HepG2 (cell line): ENCODE results near the gene ETV6. TPM values are rescaled to one million over a fixed set of nuclear protein-coding genes. Genes with fewer than 3 reads are reported as not detected.

Source experiments
- ATAC-seq: fragments of 200-7000 bp; cut with Tn5 transposase; 3 replicates; pipeline ENCODE4 v1.9.1; 2020; ENCODE audit warnings: mild to moderate bottlenecking, moderate library complexity
- BruUV-seq: library from RNA; stranded (reverse); fragments of 400-500 nt; replicated peaks from 2 replicates; lab custom pipeline; 2021; lab: Mats Ljungman, UMichigan
- CTCF ChIA-PET: fragments of 300-600 bp; formaldehyde crosslinking; extraction: SDS; loops from one replicate; lab custom pipeline; 2021; ENCODE audit warnings: low total read pairs, inconsistent platforms, low intra/inter-chr PET ratio; lab: Yijun Ruan, JAX
- POLR2A ChIA-PET: fragments of 350-600 bp; sonication (Branson Sonifier 250); formaldehyde crosslinking; loops from one replicate; lab custom pipeline; 2020; ENCODE audit warnings: antibody characterized with exemption, inconsistent platforms; lab: Yijun Ruan, JAX
- DNase-seq: peaks from one replicate; pipeline ENCODE4 v3.0.0-alpha.2; 2015; ENCODE audit warnings: low spot score
- FAIRE-seq: peaks from 3 replicates; lab custom pipeline; 2011; peaks lifted over from hg19 to GRCh38; lab: Jason Lieb, UNC
- H2AFZ ChIP-seq: one replicate; pipeline ENCODE4 v1.6.1; 2011; ENCODE audit warnings: low read length, inconsistent platforms
- H3K27ac ChIP-seq: fragments of 300-600 bp; 3 replicates; pipeline ENCODE4 v1.8.0; 2011; ENCODE audit warnings: mixed run types, mild to moderate bottlenecking, mixed read lengths, low read length, inconsistent platforms; ENCODE audit not compliant: insufficient read depth; ENCODE audit errors: extremely low read length
- H3K27me3 ChIP-seq, 2 experiments: fragments of 200-600 bp in 1 of 2; 2 replicates in 1 of 2; 3 replicates in 1 of 2; pipeline versions ENCODE4 v1.6.0 to v1.8.0; 2011; ENCODE audit warnings: low read length in 2 of 2, mild to moderate bottlenecking in 2 of 2, moderate library complexity in 2 of 2, inconsistent platforms in 1 of 2; ENCODE audit not compliant: insufficient read depth in 2 of 2, control insufficient read depth in 1 of 2
- H3K36me3 ChIP-seq, 2 experiments: fragments of 200-600 bp in 1 of 2; replicated peaks in 1 of 2; 2 replicates in 1 of 2; 3 replicates in 1 of 2; pipeline versions ENCODE4 v1.5.1 to v1.8.0; 2011; ENCODE audit warnings: low read length in 2 of 2, inconsistent platforms in 1 of 2; ENCODE audit not compliant: insufficient read depth in 2 of 2, control insufficient read depth in 1 of 2
- H3K4me1 ChIP-seq: 2 replicates; pipeline ENCODE4 v1.5.1; 2012; ENCODE audit warnings: low read length, inconsistent platforms; ENCODE audit not compliant: insufficient read depth
- H3K4me2 ChIP-seq: 2 replicates; pipeline ENCODE4 v1.6.0; 2011; ENCODE audit warnings: low read depth, low read length, inconsistent platforms
- H3K4me3 ChIP-seq, 3 experiments: fragments of 200-600 bp in 1 of 3; sonication (generic), shearing (Covaris generic) in 1 of 3; replicated peaks in 1 of 3; 2 replicates each; pipeline ENCODE4 v1.5.1; 2011 to 2016; ENCODE audit warnings: low read length in 3 of 3, inconsistent platforms in 2 of 3, low read depth in 2 of 3, mild to moderate bottlenecking in 2 of 3, control low read depth in 1 of 3, mixed read lengths in 1 of 3; ENCODE audit not compliant: insufficient read depth in 1 of 3
- H3K79me2 ChIP-seq: one replicate; pipeline ENCODE4 v1.6.1; 2011; ENCODE audit warnings: low read length, inconsistent platforms; ENCODE audit not compliant: insufficient read depth
- H3K9ac ChIP-seq: 2 replicates; pipeline ENCODE4 v1.6.0; 2011; ENCODE audit warnings: mild to moderate bottlenecking, low read depth, low read length, inconsistent platforms; ENCODE audit not compliant: insufficient read depth
- H3K9me3 ChIP-seq: 2 replicates; pipeline ENCODE4 v1.5.1; 2012; ENCODE audit warnings: mild to moderate bottlenecking, low read length
- H4K20me1 ChIP-seq: 2 replicates; pipeline ENCODE4 v1.6.0; 2011; ENCODE audit warnings: inconsistent platforms, mild to moderate bottlenecking, low read length, moderate library complexity; ENCODE audit not compliant: insufficient read depth
- ATF7 ChIP-seq, 2 experiments: fragments of 450-650 bp in 1 of 2; sonication (generic) in 1 of 2; formaldehyde crosslinking in 1 of 2; IDR thresholded peaks; 2 replicates each; pipeline versions ENCODE4 v1.4.0 to v1.6.1; 2016 to 2020; ENCODE audit warnings: antibody characterized with exemption in 1 of 2, mild to moderate bottlenecking in 1 of 2, missing genetic modification reagents in 1 of 2
- CBX5 ChIP-seq: sonication (generic); formaldehyde crosslinking; IDR thresholded peaks from 2 replicates; pipeline ENCODE4 v1.4.0; 2020; ENCODE audit warnings: missing genetic modification reagents, borderline replicate concordance
- FOXP4 ChIP-seq: sonication (generic); formaldehyde crosslinking; IDR thresholded peaks from 2 replicates; pipeline ENCODE4 v1.4.0; 2020; ENCODE audit warnings: missing genetic modification reagents
- HMGXB4 ChIP-seq, 2 experiments: sonication (generic) in 1 of 2; formaldehyde crosslinking in 1 of 2; IDR thresholded peaks; 2 replicates each; pipeline versions ENCODE4 v1.4.0 to v1.6.1; 2018 to 2020; ENCODE audit warnings: missing genetic modification reagents in 2 of 2, borderline replicate concordance in 1 of 2, low read depth in 1 of 2, mild to moderate bottlenecking in 1 of 2, missing biosample characterization in 1 of 2
- IKZF4 ChIP-seq: sonication (generic); formaldehyde crosslinking; IDR thresholded peaks from 2 replicates; pipeline ENCODE4 v1.5.1; 2020; ENCODE audit warnings: borderline replicate concordance, mild to moderate bottlenecking, low read depth, missing genetic modification reagents; ENCODE audit errors: not compliant biosample characterization
- MYNN ChIP-seq: sonication (generic); formaldehyde crosslinking; IDR thresholded peaks from 2 replicates; pipeline ENCODE4 v1.4.0; 2020; ENCODE audit warnings: mild to moderate bottlenecking, low read depth, missing genetic modification reagents
- NR3C1 ChIP-seq: sonication (generic); formaldehyde crosslinking; IDR thresholded peaks from 2 replicates; pipeline ENCODE4 v1.4.0; 2020; ENCODE audit warnings: missing genetic modification reagents
- PHB2 ChIP-seq: fragments of 450-650 bp; IDR thresholded peaks from 2 replicates; pipeline ENCODE4 v1.6.1; 2018; ENCODE audit not compliant: partially characterized antibody
- SKI ChIP-seq: fragments of 450-650 bp; IDR thresholded peaks from one replicate; pipeline ENCODE4 v1.6.1; 2018; ENCODE audit warnings: mild to moderate bottlenecking; ENCODE audit not compliant: partially characterized antibody
- SOX13 ChIP-seq, 3 experiments: fragments of 450-650 bp in 1 of 3; sonication (generic) in 1 of 3; formaldehyde crosslinking in 1 of 3; IDR thresholded peaks in 2 of 3; conservative IDR thresholded peaks in 1 of 3; 2 replicates each; pipeline versions ENCODE4 v1.5.0 to v1.6.1; 2016 to 2020; ENCODE audit warnings: antibody characterized with exemption in 1 of 3, mild to moderate bottlenecking in 1 of 3, missing compliant biosample characterization in 1 of 3, missing genetic modification reagents in 1 of 3, moderate library complexity in 1 of 3
- SP2 ChIP-seq: sonication (generic); formaldehyde crosslinking; IDR thresholded peaks from 2 replicates; pipeline ENCODE4 v1.5.1; 2020; ENCODE audit warnings: mild to moderate bottlenecking, missing genetic modification reagents
- SP5 ChIP-seq: IDR thresholded peaks from 2 replicates; pipeline ENCODE4 v1.6.1; 2016; ENCODE audit warnings: low read depth, borderline replicate concordance
- SSRP1 ChIP-seq: IDR thresholded peaks from 2 replicates; pipeline ENCODE4 v1.6.1; 2016; ENCODE audit warnings: control low read depth
- TEAD3 ChIP-seq: optimal IDR thresholded peaks from 2 replicates; pipeline ENCODE3; 2016; ENCODE audit warnings: borderline replicate concordance
- XRCC5 ChIP-seq: fragments of 200-400 bp; formaldehyde crosslinking; optimal IDR thresholded peaks from 2 replicates; pipeline ENCODE3; 2017; ENCODE audit warnings: mild to moderate bottlenecking, low read length
- ZNF136 ChIP-seq: sonication (generic); formaldehyde crosslinking; IDR thresholded peaks from 2 replicates; pipeline ENCODE4 v1.8.1; 2022; ENCODE audit warnings: low read depth, mild to moderate bottlenecking, moderate library complexity, missing genetic modification reagents
- ZNF20 ChIP-seq: sonication (generic); formaldehyde crosslinking; IDR thresholded peaks from 2 replicates; pipeline ENCODE4 v1.4.0; 2020; ENCODE audit warnings: mild to moderate bottlenecking, moderate library complexity, missing genetic modification reagents
- ZNF263 ChIP-seq: sonication (generic); formaldehyde crosslinking; IDR thresholded peaks from 2 replicates; pipeline ENCODE4 v1.4.0; 2020; ENCODE audit warnings: missing genetic modification reagents
- ZNF335 ChIP-seq: sonication (generic); formaldehyde crosslinking; IDR thresholded peaks from 2 replicates; pipeline ENCODE4 v1.4.0; 2020; ENCODE audit warnings: missing genetic modification reagents
- ZNF543 ChIP-seq: sonication (generic); formaldehyde crosslinking; IDR thresholded peaks from 2 replicates; pipeline ENCODE4 v1.4.0; 2020; ENCODE audit warnings: mild to moderate bottlenecking, missing genetic modification reagents
- WGBS: methylation state at CpG from one replicate; pipeline ENCODE4 v1.1.6; 2017; ENCODE audit warnings: low lambda C conversion rate; 5-methylcytosine and 5-hydroxymethylcytosine counted together
- in situ Hi-C: cut with HindIII; loops from 2 replicates; pipeline ENCODE4 v1.10.0; 2017; ENCODE audit warnings: low pct_unique_long_range_greater_than_20kb; ENCODE audit not compliant: extremely low pct_ligation_motif_present
- intact Hi-C: fragments of 100-400 bp; cut with micrococcal nuclease; formaldehyde crosslinking; loops from one replicate; pipeline ENCODE4 v1.10.0; 2022; ENCODE audit not compliant: unreplicated experiment
- polyA plus RNA-seq, 8 experiments: library from polyadenylated mRNA; depleted of rRNA in 3 of 8; stranded (reverse) in 7 of 8; unstranded in 1 of 8; fragments of >200 nt; fragmentation: Illumina TruSeq in 4 of 8; extraction: Trizol in 4 of 8; gene quantifications; 2 replicates each; pipeline versions ENCODE4 v1.2.1 to v1.2.3, GENCODE V29; 2011 to 2016; ENCODE audit warnings: low read depth in 4 of 8, missing spikeins in 1 of 8, mixed read lengths in 1 of 8; ENCODE audit not compliant: insufficient read depth in 1 of 8
- total RNA-seq, 5 experiments: library from RNA; depleted of rRNA; stranded (reverse); fragments of >200 nt; fragmentation: Illumina TruSeq; extraction: Trizol; gene quantifications; 2 replicates each; pipeline ENCODE4 v1.2.3, GENCODE V29; 2016; ENCODE audit warnings: low read depth in 1 of 5

ETV6 gene
- total and polyA plus RNA-seq, 2 of the 13 experiments (the other 11 are each of a cell fraction or from before 2014, with no cell fraction given), result 2.2 to 3.0 TPM

DNA sequence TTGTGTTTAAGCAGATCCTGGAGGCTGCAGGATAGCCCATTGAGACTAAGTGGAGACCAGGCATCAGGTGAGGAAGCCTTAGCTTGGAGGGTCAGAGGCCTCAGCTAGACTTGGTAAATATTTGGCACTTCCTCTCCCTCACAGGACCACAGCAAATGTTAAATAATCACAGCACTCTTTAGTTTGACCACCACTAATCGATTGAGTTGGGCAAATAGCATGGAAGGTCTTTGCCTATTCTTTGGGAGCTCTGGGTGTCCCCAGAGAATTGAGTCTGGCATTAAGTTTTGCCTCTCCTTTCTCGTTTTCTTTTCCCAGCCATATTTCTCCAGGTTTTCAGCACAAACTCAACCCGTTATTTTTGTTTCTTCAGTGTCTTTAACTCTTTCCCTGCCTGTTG is 61.4 kb downstream of the ETV6 start (continued):
- TF ChIP-seq XRCC5 (no peak), TEAD3 (peak; percentile 53), ZNF136 (CRISPR knock-in tag) (no peak), ZNF20 (CRISPR knock-in tag) (no peak), HMGXB4 (CRISPR knock-in tag; IDR thresholded peaks at IDR 0.05; ENCODE audit: borderline replicate concordance in 1 of 2, low read depth in 1 of 2) (no peak)

- ChIA-PET POLR2A (no interaction called here), CTCF (no interaction called here)
- H3K9ac ChIP-seq, result no peak overlapping the region
- DNase-seq (peak; percentile 72), ATAC-seq (peak; percentile 47), FAIRE-seq (peak; percentile 36)
- no TSS peak for BruUV-seq
- H4K20me1 ChIP-seq, result no peaks in the 10 kb centered on the region
- peaks cover 42% of the 10 kb centered on the region for H3K4me1 ChIP-seq
- H3K4me3 ChIP-seq, result no peak overlapping the region; a peak in 1 of 6 replicates
- intact Hi-C loops, result no loop called here
- in situ Hi-C loops, result no loop called here
- 23% methylated on average over 9 of the region's 9 CpGs for WGBS
- H3K36me3 ChIP-seq, result no peaks in the 10 kb centered on the region
- no peaks in the 10 kb centered on the region for H3K79me2 ChIP-seq
- H3K9me3 ChIP-seq, result no peaks in the 10 kb centered on the region
- H2AFZ ChIP-seq, result no peak overlapping the region
- H3K4me2 ChIP-seq, result peak overlapping the region; percentile 50
- peak overlapping the region; percentile 2 for H3K27ac ChIP-seq
- H3K27me3 ChIP-seq, result no peaks in the 10 kb centered on the region
- TF ChIP-seq FOXP4 (CRISPR knock-in tag), result peak; percentile 78
- TF ChIP-seq ZNF335, result no peak
- no peak for TF ChIP-seq PHB2
- no peak for TF ChIP-seq MYNN (CRISPR knock-in tag)
- no peak for TF ChIP-seq SP2
- TF ChIP-seq NR3C1 (CRISPR knock-in tag), result no peak
- TF ChIP-seq ATF7 (IDR thresholded peaks at IDR 0.05), result no peak
- no peak for TF ChIP-seq ATF7 (CRISPR knock-in tag; IDR thresholded peaks at IDR 0.05)
- TF ChIP-seq ZNF543 (CRISPR knock-in tag), result no peak
- no peak for TF ChIP-seq SKI
- TF ChIP-seq SOX13 (IDR thresholded peaks at IDR 0.05), result peak; percentile 65
- TF ChIP-seq SOX13 (CRISPR knock-in tag; conservative IDR thresholded peaks at IDR 0.05 in 1 of 2, IDR thresholded peaks at IDR 0.05 in 1 of 2), result peak in 1 of 2 experiments; percentile 81; a peak in 2 of 4 replicates
- TF ChIP-seq IKZF4 (CRISPR knock-in tag), result no peak
- TF ChIP-seq SSRP1 (CRISPR knock-in tag), result no peak
- TF ChIP-seq SP5, result no peak
- TF ChIP-seq ZNF263, result no peak
- TF ChIP-seq CBX5 (CRISPR knock-in tag), result no peak
Observed at GRCh38 chr12:11711651-11712327, 62.3 kb downstream of the ETV6 start.
